NOMO-1 treated with dmso at 0.1 percent for 144 hours (cell line): ENCODE data around the gene OR13J1.
A peak's percentile ranks its signal among the peaks of the same experiment; 100 is the strongest.

ENCODE experiments used
- DNase-seq: peaks from one replicate; lab custom pipeline; 2025; ENCODE audit not compliant: unreplicated experiment; lab: John Stamatoyannopoulos, UW

The OR13J1 gene

DNA sequence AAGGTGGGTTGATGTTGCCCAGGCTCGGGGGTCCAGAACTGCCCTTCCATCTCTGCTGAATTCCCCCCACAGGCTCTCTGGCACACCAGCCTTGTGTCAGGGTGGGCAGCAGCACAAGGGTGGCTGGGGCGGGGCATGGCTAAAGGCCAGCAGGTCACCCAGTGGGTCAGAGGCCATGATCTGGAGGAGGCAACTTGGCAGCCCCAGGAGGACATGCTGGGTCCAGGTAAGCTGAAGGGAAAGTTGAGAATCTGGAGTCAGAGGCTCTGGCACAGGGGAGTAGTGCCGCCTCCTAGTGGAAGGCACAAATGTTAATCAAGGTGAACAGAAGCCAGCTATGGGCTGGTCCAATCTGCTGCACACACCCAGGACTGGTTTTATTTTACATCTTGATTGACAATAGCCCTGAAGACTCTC, 35.0 kb downstream of the OR13J1 start:
- DNase-seq: no peak

DNA sequence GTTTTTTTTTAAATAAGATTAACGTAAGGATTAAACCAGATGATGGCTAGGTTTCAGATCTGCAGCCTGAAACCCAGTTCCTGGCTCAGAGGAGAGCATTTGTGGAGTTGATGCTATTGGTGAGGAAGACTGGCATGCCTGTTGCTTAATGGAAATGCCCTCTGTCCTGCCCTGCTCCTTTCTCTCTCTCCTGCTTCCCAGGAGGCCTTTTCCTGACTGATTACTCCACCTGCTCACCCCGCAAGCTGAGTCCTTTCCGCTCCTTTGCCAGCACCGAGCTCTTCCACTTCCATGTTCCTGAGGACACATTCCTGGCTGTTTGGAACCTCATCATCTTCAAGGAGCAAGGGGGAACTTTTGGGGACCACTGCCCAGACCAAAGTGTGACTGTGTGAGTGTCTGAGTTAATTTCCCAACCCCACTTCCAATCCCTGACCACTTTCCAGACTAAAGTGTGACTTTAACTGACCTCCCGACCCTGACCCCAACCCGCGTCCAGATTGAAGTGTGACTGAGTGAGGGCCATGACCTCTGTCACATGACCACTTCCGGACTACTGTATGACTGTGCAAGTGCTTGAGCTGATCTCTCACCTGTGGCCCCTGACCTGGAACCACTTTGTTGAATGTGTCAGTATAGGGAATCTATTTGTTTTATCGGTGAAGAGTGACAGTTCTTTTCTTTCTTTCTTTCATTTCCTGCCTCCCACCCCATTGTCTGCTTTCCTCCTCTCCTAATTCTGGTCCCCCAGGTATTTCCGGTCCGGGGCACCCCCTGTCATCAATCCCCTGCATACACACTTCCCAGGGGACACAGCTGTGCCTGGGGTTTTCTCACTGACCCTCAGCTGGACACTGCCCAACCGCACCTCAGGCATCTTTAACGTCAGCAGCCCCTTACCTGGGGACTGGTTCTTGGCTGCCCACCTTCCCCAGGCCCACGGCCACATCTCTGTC, 35.7 kb downstream of the OR13J1 start:
- DNase-seq: no peak

DNA sequence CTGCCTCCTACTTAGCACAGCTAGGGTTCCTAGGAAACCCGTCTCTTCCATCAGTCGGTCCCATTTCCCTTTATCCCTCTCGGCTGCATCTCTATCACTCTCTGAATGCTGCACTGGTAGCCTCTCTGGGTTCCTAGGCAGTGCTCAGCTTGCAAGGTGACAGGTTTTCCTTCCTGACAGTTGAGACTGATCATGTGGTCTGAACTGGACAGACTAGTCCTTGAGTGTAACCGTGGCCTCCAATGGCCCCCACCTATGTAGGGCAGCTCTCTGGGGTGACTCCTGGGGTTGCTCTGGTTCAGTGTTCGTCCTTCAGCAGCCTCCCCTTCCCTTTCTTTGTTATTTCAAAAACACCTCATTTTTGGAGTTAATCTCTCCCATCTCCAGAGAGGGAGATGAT, 37.4 kb downstream of the OR13J1 start:
- DNase-seq: no peak

DNA sequence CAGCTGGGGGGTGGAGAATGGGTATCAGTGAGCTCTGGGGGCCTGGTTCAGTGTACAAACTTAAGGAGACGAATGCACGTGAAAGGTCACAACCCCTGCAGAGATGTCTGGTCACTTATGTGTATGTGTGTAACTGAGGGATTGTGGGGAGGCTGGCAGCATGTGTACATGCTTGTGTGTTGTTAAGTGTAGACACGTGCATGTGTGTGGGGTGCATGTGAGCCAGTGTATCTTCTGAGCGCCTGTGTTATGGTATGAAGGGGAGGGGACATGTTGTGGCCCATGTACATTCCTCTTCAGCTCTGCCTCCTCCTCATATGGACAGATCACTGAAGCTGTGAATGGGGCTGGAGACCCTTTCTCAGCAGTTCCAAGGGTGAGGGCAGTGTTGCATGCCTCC, 39.2 kb downstream of the OR13J1 start:
- no peak for DNase-seq

DNA sequence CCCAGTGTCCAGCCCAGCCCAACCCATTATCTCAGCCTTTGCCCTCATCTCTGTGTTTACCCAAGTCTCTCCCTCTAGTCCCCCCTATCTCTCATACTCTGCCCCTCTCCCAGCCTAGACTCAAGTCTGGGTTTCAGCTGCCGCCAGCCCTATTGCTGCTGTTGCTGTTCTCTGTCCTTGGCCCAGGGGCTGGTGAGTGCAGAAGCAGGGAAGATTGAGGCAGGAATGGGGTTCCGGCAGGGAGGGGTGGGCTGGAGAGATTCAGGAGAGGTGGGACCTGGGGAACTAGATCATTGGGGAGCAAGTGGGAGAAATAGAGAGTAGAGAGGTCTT, 40.5 kb downstream of the OR13J1 start:
- DNase-seq: no peak

DNA sequence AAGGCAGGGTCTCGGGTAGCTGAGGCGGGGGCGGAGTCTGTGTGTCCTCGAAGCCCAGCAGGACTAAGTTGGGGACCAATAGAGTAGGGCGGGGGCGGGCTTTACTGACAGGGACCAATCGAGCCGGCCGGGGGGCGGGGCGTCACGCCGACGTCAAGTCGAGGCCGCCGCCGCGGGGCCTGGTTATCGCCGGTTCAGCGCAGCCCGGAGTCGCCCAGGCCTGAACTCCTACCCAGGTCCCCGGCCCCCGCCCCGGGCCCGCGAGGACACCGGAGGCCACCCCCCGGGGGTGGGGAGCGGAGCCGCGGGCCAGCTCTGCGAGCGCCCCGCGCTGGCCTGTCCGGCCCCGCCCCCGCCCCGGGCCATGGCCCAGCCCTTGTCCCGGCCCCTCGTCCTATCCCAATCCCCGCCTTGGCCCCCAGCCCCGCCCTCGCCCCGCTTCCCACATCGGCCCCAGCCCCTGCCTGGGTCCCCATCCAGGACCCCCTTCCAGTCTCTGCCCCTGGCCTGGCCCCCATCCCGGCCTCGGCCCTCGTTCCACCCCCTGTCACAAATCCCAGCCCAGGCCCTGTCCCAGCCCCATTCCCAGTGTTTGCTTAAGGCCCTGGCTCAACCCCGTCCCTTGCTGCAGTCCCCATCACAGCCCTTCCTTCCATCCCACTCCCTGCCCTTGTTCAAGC, 41.0 kb downstream of the OR13J1 start, which contains the start of gene TMEM8B:
Gene TMEM8B (plus strand): TSS at position 145 of the 680 bp plus-strand sequence. CDS start 220 bp downstream, at position 365.
- DNase-seq: peak; percentile 88

GRCh38 chr9:35828716-35829083, 41.5 kb downstream of the OR13J1 start, which contains the start of gene FAM221B:
Gene FAM221B (minus strand): TSS chr9:35828732. CDS start chr9:35826161, 2,571 bp downstream.
- no peak for DNase-seq

- no peak for DNase-seq
These were observed 42.7 kb downstream of the OR13J1 start for GRCh38 chr9:35827486-35827885.

DNA sequence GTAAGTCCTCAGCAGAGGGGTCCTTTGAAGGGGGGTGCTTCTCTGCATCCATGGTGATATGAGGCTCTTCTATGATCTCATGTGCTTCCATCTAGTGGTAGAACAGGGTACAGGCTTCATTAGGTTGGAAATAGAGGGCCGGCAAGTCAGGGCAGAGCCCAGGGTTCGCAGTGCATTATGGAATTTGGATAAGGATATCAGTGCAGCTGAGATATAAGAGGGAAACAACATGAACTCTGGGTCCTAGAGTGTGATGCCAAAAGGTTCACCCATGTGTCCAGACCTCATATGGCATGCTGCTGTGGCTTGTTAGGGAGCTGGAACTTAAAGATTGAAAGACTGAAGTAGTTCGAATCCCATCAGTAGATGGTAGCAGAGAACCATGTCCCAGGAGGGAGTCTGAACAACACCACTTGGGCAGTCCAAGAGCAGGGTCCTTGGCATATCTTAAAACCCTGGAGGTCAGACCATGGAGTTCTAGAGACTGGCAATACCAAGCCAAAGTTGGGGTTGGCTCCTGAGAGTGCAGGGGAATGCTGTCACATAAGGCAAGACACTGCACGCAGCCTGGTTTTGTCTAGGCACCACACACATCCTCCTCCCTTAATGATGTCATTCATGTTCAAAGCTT, 44.0 kb downstream of the OR13J1 start:
- DNase-seq: peak; percentile 50

GRCh38 chr9:35822926-35823325, 47.3 kb downstream of the OR13J1 start:
- DNase-seq: no peak

GRCh38 chr9:35820076-35820475, 50.1 kb downstream of the OR13J1 start:
- DNase-seq: no peak
